Measurements from ENCODE around the gene ATR. TPM values are rescaled to one million over a fixed set of nuclear protein-coding genes. Genes with fewer than 3 reads are reported as not detected.

The ATR gene
- total RNA-seq, 1 experiment from 2014 or later, result 15.8 TPM

DNA sequence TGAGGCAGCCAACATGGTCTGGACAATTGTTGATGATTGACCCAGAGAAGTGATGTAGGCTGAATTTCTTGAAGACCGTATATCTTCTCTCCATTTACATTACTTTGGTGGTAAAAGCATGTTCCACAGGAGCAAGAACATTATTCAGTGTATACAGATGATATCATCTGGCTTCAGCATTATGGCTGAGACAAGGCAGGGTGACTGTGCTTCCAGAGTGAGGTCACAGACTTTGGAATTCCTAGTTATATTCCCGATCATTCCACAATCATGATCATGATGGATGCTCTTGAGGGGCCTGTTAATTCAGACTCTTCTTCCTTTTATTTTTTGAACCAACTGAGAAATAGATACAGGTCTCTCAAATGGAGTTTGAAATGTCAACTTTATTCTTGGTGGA, 36.6 kb upstream of the ATR start:
- no peak overlapping the region for H2BK12ac ChIP-seq (ENCODE audit: insufficient read length, low read depth, low read length)
- peaks cover 11 to 12% of the 10 kb centered on the region in 2 experiments for H3K4me1 Mint-ChIP-seq
- H3T11ph ChIP-seq (ENCODE audit: low read length), result no peak overlapping the region
- no peak overlapping the region for H2AFZ ChIP-seq (ENCODE audit: low read length)
- TF ChIP-seq, protein P1, sequence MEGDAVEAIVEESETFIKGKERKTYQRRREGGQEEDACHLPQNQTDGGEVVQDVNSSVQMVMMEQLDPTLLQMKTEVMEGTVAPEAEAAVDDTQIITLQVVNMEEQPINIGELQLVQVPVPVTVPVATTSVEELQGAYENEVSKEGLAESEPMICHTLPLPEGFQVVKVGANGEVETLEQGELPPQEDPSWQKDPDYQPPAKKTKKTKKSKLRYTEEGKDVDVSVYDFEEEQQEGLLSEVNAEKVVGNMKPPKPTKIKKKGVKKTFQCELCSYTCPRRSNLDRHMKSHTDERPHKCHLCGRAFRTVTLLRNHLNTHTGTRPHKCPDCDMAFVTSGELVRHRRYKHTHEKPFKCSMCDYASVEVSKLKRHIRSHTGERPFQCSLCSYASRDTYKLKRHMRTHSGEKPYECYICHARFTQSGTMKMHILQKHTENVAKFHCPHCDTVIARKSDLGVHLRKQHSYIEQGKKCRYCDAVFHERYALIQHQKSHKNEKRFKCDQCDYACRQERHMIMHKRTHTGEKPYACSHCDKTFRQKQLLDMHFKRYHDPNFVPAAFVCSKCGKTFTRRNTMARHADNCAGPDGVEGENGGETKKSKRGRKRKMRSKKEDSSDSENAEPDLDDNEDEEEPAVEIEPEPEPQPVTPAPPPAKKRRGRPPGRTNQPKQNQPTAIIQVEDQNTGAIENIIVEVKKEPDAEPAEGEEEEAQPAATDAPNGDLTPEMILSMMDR (conservative IDR thresholded peaks at IDR 0.05), result no peak
- H3K9me3 Mint-ChIP-seq, result no peaks in the 10 kb centered on the region
- no peak for DNase-seq
- H3K27ac ChIP-seq (ENCODE audit: insufficient read length, low read depth, low read length), result no peak overlapping the region
- no peak overlapping the region for H3K18ac ChIP-seq (ENCODE audit: insufficient read length, low read depth, low read length)
- H2AK5ac ChIP-seq (ENCODE audit: insufficient read length, low read length), result no peak overlapping the region
- no peak overlapping the region for H3K4me3 Mint-ChIP-seq
- no peak overlapping the region for H4K5ac ChIP-seq (ENCODE audit: insufficient read length, low read depth, low read length)
- H3K27me3 ChIP-seq (ENCODE audit: insufficient read depth, low read length), result no peaks in the 10 kb centered on the region
- no peak overlapping the region for H3K4ac ChIP-seq (ENCODE audit: low read depth, low read length)
- H3K79me2 ChIP-seq (ENCODE audit: insufficient read depth, low read length), result no peaks in the 10 kb centered on the region
- H2BK20ac ChIP-seq (ENCODE audit: low read depth, low read length, poor library complexity, severe bottlenecking), result no peak overlapping the region
- no peak overlapping the region for H3K56ac ChIP-seq (ENCODE audit: insufficient read length, low read depth, low read length)
- H3K9me3 ChIP-seq (ENCODE audit: control insufficient read depth, low read depth, low read length), result no peaks in the 10 kb centered on the region
- no CpG with 5 or more reads among the region's 2 CpGs for WGBS (ENCODE audit: extremely low coverage, insufficient read length, low lambda C conversion rate)
- no peak overlapping the region for H2BK5ac ChIP-seq (ENCODE audit: insufficient read length, low read length)
- H3K9ac ChIP-seq (ENCODE audit: extremely low read depth, insufficient read length, low read length), result no peak overlapping the region
- no peak overlapping the region for H3K4me2 ChIP-seq (ENCODE audit: insufficient read depth, insufficient read length, low read length)
- H3K23ac ChIP-seq (ENCODE audit: insufficient read length, low read depth, low read length), result no peak overlapping the region
- H3K27me3 Mint-ChIP-seq (ENCODE audit: low read depth), result no peaks in the 10 kb centered on the region
- H3K36me3 Mint-ChIP-seq (ENCODE audit: insufficient read depth in 1 of 3, low read depth in 3 of 3), result no peaks in the 10 kb centered on the region
- no peaks in the 10 kb centered on the region for H3K4me1 ChIP-seq (ENCODE audit: insufficient read depth, low read length)
- no peak overlapping the region for H4K8ac ChIP-seq (replicated peaks; ENCODE audit: insufficient read length, low read depth, low read length)
- no peak overlapping the region for H2BK120ac ChIP-seq (ENCODE audit: low read depth, low read length, poor library complexity, severe bottlenecking)
- peaks cover 2% of the 10 kb centered on the region for H4K20me1 ChIP-seq (ENCODE audit: control insufficient read depth, insufficient read depth, insufficient read length)
- H2BK15ac ChIP-seq (ENCODE audit: low read depth, low read length), result no peak overlapping the region
- H3K27ac Mint-ChIP-seq, result peak overlapping the region in 1 of 3 experiments; percentile 2; a peak in 2 of 7 replicates
- H4K91ac ChIP-seq (ENCODE audit: insufficient read length, low read depth, low read length), result no peak overlapping the region
- no peaks in the 10 kb centered on the region for H3K79me1 ChIP-seq (ENCODE audit: insufficient read depth, low read depth, low read length, poor library complexity, severe bottlenecking)
- no peak overlapping the region for H3K14ac ChIP-seq (ENCODE audit: insufficient read depth, low read length)
- H3K23me2 ChIP-seq (ENCODE audit: insufficient read length, low read depth, low read length, poor library complexity, severe bottlenecking), result no peaks in the 10 kb centered on the region

Measured in H9 (cell line).